OCI-LY1 (cell line): Measurements from ENCODE around the gene NPTX2.

Source experiments
- H2AFZ ChIP-seq: fragments of 200-600 bp; sonication (generic), shearing (Covaris generic); 2 replicates; pipeline ENCODE4 v1.6.0; 2014; ENCODE audit warnings: antibody characterized with exemption, mild to moderate bottlenecking, low read length
- H3F3A ChIP-seq: fragments of 200-600 bp; sonication (generic), shearing (Covaris generic); 2 replicates; pipeline ENCODE4 v1.6.0; 2014; ENCODE audit warnings: mild to moderate bottlenecking, antibody characterized with exemption, low read length, moderate library complexity; ENCODE audit not compliant: insufficient read depth
- H3K27ac ChIP-seq: fragments of 200-600 bp; sonication (generic); 2 replicates; pipeline ENCODE4 v1.5.1; 2014; ENCODE audit warnings: low read length, mixed run types, mild to moderate bottlenecking, low read depth; ENCODE audit not compliant: poor library complexity, severe bottlenecking
- H3K27me3 ChIP-seq: fragments of 200-600 bp; sonication (generic); 2 replicates; pipeline ENCODE4 v1.6.0; 2014; ENCODE audit warnings: antibody characterized with exemption, mild to moderate bottlenecking, low read length, moderate library complexity; ENCODE audit not compliant: insufficient read depth
- H3K36me3 ChIP-seq: fragments of 200-600 bp; sonication (generic); 2 replicates; pipeline ENCODE4 v1.6.1; 2014; ENCODE audit warnings: mild to moderate bottlenecking, antibody characterized with exemption, low read length, moderate library complexity, mixed read lengths; ENCODE audit not compliant: insufficient read depth
- H3K4me1 ChIP-seq: fragments of 200-600 bp; sonication (generic); 2 replicates; pipeline ENCODE4 v1.5.1; 2014; ENCODE audit warnings: mild to moderate bottlenecking, low read length, moderate library complexity; ENCODE audit not compliant: insufficient read depth, severe bottlenecking
- H3K4me2 ChIP-seq: fragments of 200-600 bp; sonication (generic), shearing (Covaris generic); 2 replicates; pipeline ENCODE4 v1.6.1; 2014; ENCODE audit warnings: low read length
- H3K4me3 ChIP-seq: fragments of 200-600 bp; sonication (generic); 2 replicates; pipeline ENCODE4 v1.5.1; 2014; ENCODE audit warnings: low read length, low read depth, mild to moderate bottlenecking, mixed read lengths; ENCODE audit not compliant: poor library complexity, severe bottlenecking
- H3K79me2 ChIP-seq: fragments of 200-600 bp; shearing (Covaris generic); 2 replicates; pipeline ENCODE4 v1.6.1; 2016; ENCODE audit warnings: mixed run types, low read length, mixed read lengths; ENCODE audit not compliant: insufficient read depth
- H3K9ac ChIP-seq: fragments of 200-600 bp; sonication (generic), shearing (Covaris generic); 2 replicates; pipeline ENCODE4 v1.6.1; 2014; ENCODE audit warnings: mild to moderate bottlenecking, low read length, mixed read lengths
- H3K9me2 ChIP-seq: fragments of 200-600 bp; sonication (generic), shearing (Covaris generic); 2 replicates; pipeline ENCODE4 v1.6.1; 2014; ENCODE audit warnings: low read depth, mild to moderate bottlenecking, low read length, mixed read lengths
- H3K9me3 ChIP-seq: fragments of 200-600 bp; shearing (Covaris generic); 2 replicates; pipeline ENCODE4 v1.6.1; 2014; ENCODE audit warnings: low read length, mixed read lengths
- H4K20me1 ChIP-seq: fragments of 200-600 bp; sonication (generic), shearing (Covaris generic); 2 replicates; pipeline ENCODE4 v1.6.0; 2016; ENCODE audit warnings: mild to moderate bottlenecking, low read length; ENCODE audit not compliant: insufficient read depth
- CTCF ChIP-seq: fragments of 200-600 bp; sonication (generic), shearing (Covaris generic); IDR thresholded peaks from 2 replicates; pipeline ENCODE4 v1.5.1; 2017; ENCODE audit warnings: mild to moderate bottlenecking, antibody characterized with exemption, low read length, moderate library complexity, mixed read lengths
- EZH2 ChIP-seq: fragments of 200-600 bp; sonication (generic), shearing (Covaris generic); IDR thresholded peaks from 2 replicates; pipeline ENCODE4 v1.8.0; 2017; ENCODE audit warnings: borderline replicate concordance, mixed run types, mild to moderate bottlenecking, antibody characterized with exemption, low read length, moderate library complexity, mixed read lengths

NPTX2 gene

DNA sequence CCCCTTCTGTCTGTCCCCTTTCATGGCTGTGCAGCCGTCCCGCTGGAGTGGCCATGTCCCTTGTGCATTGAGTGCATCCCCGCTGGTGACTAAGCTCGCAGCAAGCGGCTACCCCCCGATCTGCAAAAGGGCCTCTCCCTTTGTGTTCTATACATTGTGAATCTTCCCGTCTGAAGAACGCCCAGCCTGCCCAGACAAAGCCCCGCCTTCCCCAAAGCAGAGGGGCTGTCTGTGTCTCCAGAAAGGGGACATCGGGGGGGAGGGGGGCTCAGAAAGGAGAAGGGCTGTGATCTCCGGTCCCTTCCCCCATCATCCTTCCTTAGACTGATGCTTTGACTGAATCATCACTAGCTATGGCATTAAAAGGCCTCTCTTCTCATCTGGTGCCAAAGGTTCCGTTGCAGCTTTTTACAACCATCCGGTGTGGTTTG, 11.9 kb downstream of the NPTX2 start:
- TF ChIP-seq CTCF, result no peak
- TF ChIP-seq EZH2, result no peak
- Histone ChIP-seq H3K27me3 (peaks cover 14% of the 10 kb centered on the region; the same call in 1 of the 2 replicates), H2AFZ (no peak overlapping the region), H4K20me1 (no peaks in the 10 kb centered on the region), H3K9ac (no peak overlapping the region), H3K4me1 (peaks cover 8% of the 10 kb centered on the region), H3K9me3 (peaks cover 11% of the 10 kb centered on the region), H3K36me3 (no peaks in the 10 kb centered on the region), H3K9me2 (no peaks in the 10 kb centered on the region), H3F3A (no peaks in the 10 kb centered on the region), H3K27ac (no peak overlapping the region), H3K4me3 (no peak overlapping the region), H3K79me2 (no peaks in the 10 kb centered on the region), H3K4me2 (no peak overlapping the region; the same call in 1 of the 2 replicates)

GRCh38 chr7:98630149-98630548, 13.1 kb downstream of the NPTX2 start:
- no peak overlapping the region for H2AFZ ChIP-seq
- peaks cover 11% of the 10 kb centered on the region for H3K9me3 ChIP-seq
- no peak overlapping the region for H3K4me2 ChIP-seq
- H3K9ac ChIP-seq, result no peak overlapping the region
- H3K27me3 ChIP-seq, result peaks cover 14% of the 10 kb centered on the region; the same call in 1 of the 2 replicates
- H3K79me2 ChIP-seq, result no peaks in the 10 kb centered on the region
- no peak overlapping the region for H3K4me3 ChIP-seq
- H3K4me1 ChIP-seq, result peaks cover 8% of the 10 kb centered on the region
- H3K9me2 ChIP-seq, result no peaks in the 10 kb centered on the region
- no peaks in the 10 kb centered on the region for H3F3A ChIP-seq
- no peaks in the 10 kb centered on the region for H3K36me3 ChIP-seq
- TF ChIP-seq CTCF, result no peak
- TF ChIP-seq EZH2, result no peak
- no peak overlapping the region for H3K27ac ChIP-seq
- H4K20me1 ChIP-seq, result no peaks in the 10 kb centered on the region

- no peaks in the 10 kb centered on the region for H3K36me3 ChIP-seq
- H3K27me3 ChIP-seq, result peaks cover 11% of the 10 kb centered on the region; the same call in 1 of the 2 replicates
- H3K4me1 ChIP-seq, result peaks cover 8% of the 10 kb centered on the region
- H3K4me2 ChIP-seq, result no peak overlapping the region
- TF ChIP-seq EZH2 (no peak), CTCF (no peak)
- no peak overlapping the region for H3K4me3 ChIP-seq
- no peaks in the 10 kb centered on the region for H3F3A ChIP-seq
- H3K9ac ChIP-seq, result no peak overlapping the region
- no peaks in the 10 kb centered on the region for H3K79me2 ChIP-seq
- peaks cover 11% of the 10 kb centered on the region for H3K9me3 ChIP-seq
- no peak overlapping the region for H2AFZ ChIP-seq
- H3K27ac ChIP-seq, result no peak overlapping the region
- H4K20me1 ChIP-seq, result no peaks in the 10 kb centered on the region
- no peaks in the 10 kb centered on the region for H3K9me2 ChIP-seq
These were observed 13.7 kb downstream of the NPTX2 start for GRCh38 chr7:98630770-98631169.
